ENCODE measurements around the gene MPDU1.
"Not testable (repeated sequence)": the region's sequence is repeated elsewhere in the genome, so short reads cannot be mapped to it uniquely, and the experiment has no call there.

The MPDU1 gene

GRCh38 chr17:7582396-7583252, 1.0 kb upstream of the MPDU1 start:
- no peak for DNase-seq

GRCh38 chr17:7586673-7587419, 3.2 kb downstream of the MPDU1 start:
- no peak for DNase-seq

GRCh38 chr17:7587420-7588151, 3.9 kb downstream of the MPDU1 start:
- DNase-seq: no peak

DNA sequence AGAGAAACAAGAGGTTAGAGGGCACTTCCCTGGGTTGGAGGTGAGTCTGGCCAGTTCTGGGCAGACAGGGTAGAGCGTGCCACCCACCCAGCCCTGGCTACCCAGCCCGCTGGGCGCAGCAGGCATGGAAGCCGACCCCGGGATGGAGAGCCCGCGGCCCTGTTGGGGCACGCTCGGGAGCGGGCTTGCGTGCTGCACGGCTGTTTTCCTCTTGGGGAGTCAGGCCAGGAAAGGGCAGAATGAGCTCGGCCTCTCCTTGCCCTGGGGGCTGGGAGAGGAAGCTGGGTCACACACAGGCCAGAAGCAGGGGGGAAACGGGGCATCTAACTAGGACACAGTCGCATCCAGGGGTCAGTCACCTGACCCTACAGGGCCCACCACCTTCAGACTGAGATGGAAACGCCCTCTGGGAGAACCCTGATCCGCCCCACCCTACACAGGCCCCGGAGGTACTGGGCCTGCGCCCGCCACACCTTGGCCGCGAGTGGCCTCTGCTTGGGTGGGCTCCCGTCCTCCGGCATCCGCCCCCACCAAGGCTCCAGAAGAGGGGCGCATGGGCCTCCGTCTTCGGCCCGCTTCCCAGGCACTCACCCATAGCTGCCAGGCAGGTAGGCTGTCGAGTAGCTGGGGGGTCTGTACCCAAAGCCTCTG, 5.0 kb downstream of the MPDU1 start:
- no peak for DNase-seq

DNA sequence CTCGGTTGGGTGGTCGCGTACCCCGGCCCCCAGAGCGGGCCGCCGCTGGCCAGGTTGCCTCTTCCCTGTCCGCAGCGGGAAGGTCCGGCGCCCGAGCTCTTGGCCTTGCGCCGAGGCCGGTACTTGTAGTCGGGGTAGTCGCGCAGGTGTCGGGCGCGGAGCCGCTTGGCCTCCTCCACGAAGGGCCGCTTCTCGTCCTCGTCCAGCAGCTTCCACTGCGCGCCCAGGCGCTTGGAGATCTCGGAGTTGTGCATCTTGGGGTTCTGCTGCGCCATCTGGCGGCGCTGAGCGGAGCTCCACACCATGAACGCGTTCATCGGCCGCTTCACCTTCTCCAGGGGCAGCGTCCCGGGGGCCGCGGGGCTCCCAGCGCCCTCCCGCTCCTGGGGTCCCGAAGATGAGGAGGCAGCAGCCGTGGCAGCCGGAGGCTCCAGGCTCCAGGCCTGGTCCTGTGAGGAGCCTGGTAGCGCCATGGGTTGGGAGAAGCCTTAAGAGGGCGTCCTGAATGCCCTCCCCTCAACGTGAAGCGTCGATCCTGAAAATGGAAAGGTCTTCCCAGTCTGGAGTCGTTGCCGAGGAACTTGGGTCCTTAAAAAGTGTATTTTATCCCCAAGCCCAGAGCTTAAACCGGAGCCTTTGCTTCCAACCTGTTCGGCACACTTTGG, 5.7 kb downstream of the MPDU1 start:
- peak; percentile 67 for DNase-seq

DNA sequence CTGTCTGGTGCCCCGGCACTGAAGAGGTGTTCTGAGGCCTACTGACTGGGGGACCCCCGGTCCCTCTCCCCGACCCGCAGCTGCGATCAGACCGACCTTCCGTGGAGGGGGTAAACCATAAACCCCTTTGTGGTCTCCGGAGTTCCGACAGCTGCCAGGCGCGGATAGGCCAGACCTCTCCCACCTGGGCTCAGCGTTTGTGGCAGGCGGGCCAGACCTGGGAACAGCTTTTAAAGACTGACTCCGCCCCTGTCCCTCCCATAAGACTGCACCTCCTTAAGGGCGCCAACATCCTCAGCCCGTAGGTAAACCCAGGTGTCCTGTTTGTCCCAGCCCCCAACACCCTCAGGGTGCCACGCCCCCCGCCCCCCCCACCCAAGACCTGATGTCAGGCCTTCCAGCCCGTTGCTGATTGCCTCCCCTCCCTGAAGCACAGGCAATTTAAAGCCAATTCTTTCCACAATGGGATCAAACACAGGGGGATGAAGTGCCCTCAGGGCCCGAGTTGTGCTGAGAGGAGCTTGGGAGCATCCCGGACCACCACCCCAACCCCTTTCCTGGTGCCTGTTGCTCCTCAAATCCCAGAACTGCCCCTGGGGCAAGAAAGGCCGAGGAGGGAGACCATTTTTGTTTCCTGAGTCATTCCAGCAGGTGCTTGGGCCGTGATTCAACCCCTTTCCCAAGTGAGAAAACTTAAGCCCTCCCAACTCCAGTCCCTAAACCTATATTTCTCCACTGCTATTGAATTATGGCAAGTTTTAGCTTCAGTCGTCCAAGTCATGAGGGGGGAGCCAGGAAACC, 6.4 kb downstream of the MPDU1 start, which contains the start of gene SOX15:
TSS of gene SOX15 (minus strand) at position 204 of the 801 bp plus-strand sequence. CDS start 418 bp downstream, outside the sequence.
- DNase-seq: no peak

- DNase-seq: no peak
Measured at GRCh38 chr17:7590743-7591142, 7.1 kb downstream of the MPDU1 start.

DNA sequence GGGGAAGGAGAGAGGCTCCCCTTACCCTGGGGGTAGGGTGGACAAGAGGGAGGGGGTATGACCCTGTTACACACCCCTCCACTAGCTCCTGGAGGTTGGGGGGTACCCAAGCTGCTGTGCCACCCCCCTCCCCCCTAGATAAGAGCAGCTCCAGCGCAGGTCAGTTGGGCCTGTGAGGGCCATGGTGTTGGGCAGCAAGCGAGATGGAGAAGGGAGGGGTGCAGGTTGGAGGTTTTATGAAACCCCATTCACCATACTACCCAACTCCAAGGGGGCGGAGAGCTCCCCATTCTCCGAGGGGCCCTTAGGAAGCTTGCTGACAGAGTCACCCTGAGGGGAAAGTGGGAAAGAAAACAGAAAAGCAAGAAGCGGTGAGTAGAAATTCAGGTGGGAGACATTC, 7.9 kb downstream of the MPDU1 start:
- no peak for DNase-seq

- no peak for DNase-seq
Measured at GRCh38 chr17:7592422-7593021, 8.9 kb downstream of the MPDU1 start.

GRCh38 chr17:7593296-7593695, 9.6 kb downstream of the MPDU1 start:
- DNase-seq: no peak

DNA sequence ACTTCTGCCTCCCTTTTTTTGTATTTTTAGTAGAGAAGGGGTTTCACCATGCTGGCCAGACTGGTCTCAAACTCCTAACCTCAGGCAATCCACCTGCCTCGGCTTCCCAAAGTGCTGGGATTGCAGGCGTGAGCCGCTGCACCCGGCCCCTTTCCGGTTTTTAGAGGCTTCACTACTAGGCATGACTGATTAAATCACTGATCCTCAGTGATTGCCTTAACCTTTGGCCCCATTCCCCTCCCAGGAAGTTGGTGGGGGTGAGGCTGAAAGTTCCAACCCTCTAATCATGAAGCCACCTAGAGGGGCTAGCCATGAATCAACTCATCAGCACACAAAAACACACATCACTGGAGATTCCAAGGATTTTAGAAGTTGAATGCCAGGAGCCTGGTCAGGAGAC, 13.9 kb downstream of the MPDU1 start:
- DNase-seq: not testable (repeated sequence)

GRCh38 chr17:7606280-7606679, 22.6 kb downstream of the MPDU1 start:
- DNase-seq: no peak

- no peak for DNase-seq
Measured at GRCh38 chr17:7610641-7611040, 27.0 kb downstream of the MPDU1 start.

GRCh38 chr17:7611635-7612293, 28.1 kb downstream of the MPDU1 start:
- DNase-seq: no peak

DNA sequence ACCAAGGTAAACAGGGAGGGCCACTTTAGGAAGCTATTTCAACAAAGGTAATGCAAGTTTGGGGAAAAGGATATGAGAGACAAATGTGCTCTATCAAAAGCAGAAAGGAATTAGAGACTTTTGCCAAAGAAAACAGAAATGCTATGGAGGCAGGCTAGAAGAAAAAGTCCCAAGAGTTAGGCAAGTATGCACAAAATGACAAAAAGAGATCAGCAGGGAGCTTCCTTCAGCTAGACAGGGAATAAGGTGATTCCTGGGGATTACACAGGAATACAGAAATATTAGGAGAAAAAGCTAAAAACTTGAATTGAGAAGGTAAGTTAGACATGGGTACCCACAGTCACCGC, 28.6 kb downstream of the MPDU1 start:
- DNase-seq: no peak

DNA sequence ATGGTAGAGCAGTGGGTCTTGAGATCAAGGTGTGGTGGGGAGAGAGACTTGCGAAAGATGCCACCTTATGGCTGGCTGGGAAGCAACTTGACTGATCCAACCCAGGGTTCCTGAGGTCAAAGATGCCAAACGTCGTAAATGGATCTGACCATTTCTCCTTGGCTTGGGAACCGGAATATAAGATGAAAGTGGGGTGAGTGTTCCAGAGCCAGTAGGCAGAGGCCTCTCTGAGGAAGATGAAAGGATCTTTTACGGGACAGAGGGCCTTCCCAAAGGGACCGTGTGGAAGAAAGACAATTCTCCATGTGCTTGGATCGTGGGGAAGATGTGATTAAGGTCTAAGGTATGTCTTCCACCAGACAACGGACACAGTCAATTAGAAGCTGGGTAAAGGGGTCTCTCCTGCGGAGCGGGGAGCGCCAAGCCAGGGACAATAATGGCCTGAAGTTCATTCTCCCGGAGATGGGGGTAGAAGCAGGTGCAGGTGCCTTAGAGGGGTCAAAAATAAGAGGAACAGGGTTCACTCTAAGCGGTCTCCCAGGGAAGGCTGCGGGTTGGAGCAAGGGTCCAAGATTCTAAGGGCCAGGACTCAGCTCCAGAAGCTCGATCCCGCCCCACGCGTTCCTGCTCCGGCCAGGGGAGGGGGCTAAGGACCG, 30.2 kb downstream of the MPDU1 start:
- no peak for DNase-seq

- DNase-seq: peak; percentile 99
Measured at GRCh38 chr17:7614425-7615264, 31.0 kb downstream of the MPDU1 start, which contains the start of gene FXR2. Gene FXR2 (minus strand): TSS chr17:7614897. CDS start chr17:7614532, 365 bp downstream.

- DNase-seq: no peak
Measured at GRCh38 chr17:7615265-7615747, 31.7 kb downstream of the MPDU1 start.

DNA sequence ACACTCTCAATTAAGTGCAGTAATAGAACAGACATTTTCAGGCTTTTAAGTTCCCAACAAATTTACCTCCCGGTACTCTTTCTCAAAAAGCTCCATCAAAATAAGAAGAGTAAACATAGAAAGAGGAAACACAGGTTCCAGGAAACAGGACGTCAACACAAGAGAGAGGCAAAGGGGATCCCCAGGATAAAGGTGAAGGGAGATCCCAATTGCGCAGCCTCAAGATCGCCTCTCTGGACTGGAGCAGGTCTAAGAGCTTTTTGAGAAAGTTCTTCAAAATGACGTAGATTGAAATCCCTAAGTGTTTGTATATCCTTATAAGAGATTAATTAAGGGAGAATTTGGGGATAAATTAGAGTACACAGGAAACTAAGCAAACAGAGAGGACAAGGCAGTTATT, 35.0 kb downstream of the MPDU1 start:
- DNase-seq: no peak

Measured in activated naive CD4-positive, alpha-beta T cell treated with Interleukin-2 at 50 U/mL for 16 hours (primary cell).